HUDEP-2 (cell line): Measurements from ENCODE around the gene ANKRD11.
"Not testable (repeated sequence)": the region's sequence is repeated elsewhere in the genome, so short reads cannot be mapped to it uniquely, and the experiment has no call there.

Experiments used
- DNase-seq, 76 experiments: peaks; one replicate each; lab custom pipeline; 2025; ENCODE audit not compliant: unreplicated experiment in 76 of 76; lab: John Stamatoyannopoulos, UW

The ANKRD11 gene

DNA sequence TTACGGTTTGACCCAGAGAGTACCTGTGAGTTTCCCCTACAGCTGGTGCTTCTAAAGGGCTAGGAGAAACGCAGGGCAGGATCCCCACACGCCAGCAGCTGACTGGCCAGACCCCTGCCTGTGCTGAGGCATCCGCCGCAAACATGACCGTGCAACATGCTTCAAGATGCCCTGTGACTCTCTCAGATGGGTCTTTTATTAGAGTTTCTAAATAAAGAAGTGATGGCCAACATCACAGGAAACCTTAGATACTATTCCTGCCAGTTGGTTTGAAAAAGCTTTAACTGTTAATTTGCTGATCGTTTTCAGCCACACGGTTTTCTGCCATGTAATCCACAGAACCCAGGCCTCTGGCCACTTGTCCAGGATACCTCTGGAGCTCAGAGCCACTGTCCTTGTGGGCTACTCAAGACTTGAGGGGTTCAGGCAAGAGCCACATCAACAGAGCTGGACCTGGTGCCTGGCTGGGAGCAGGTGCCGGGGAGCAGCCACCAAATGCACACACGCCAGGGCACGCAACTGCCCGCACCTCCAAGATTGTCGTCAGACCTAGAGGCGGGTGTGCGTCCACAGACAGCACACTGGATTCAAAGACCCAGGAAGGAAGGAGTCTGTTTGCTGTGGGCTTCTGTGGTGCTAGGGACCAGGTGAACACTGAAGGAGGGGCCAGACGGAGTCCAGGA, 154.4 kb downstream of the ANKRD11 start:
- no peak for DNase-seq

DNA sequence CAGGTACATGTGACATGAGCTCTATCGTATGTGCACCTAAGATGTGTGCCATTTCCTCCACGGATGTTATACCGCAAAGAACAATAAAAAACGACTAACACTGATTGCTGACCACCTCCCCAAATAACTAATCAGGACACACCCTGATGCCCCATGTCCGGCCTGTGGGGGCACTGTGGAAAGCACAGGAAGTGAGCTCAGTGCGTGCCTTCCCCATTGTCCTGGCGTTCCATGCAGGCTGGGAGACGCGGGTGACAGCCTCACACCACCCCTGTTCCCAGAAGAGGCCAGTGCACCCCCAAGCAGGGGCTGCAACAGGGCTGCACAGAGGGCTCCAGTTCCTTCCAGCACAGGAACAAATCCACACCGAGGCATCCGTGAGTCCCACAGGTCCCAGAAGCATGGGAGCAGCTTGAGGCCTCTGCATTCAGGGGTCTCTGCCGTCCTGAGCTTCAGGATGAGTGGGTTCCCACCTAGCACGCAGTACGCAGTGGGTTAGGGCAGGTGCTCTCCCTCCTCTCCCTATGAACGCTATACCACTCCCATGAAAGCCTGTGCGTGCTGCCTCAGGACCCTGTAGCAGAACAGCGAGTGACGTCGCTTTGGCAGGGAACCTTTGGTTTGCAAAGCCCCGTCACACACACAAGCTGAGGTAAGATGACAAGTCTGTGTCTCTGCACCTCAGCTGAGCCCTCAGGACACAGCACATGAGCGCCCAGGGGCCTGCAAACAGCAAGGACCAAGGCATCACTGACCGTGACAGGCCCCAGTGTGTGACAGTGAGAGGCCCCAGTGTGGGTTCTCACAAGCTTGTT, 155.2 kb downstream of the ANKRD11 start:
- no peak for DNase-seq

DNA sequence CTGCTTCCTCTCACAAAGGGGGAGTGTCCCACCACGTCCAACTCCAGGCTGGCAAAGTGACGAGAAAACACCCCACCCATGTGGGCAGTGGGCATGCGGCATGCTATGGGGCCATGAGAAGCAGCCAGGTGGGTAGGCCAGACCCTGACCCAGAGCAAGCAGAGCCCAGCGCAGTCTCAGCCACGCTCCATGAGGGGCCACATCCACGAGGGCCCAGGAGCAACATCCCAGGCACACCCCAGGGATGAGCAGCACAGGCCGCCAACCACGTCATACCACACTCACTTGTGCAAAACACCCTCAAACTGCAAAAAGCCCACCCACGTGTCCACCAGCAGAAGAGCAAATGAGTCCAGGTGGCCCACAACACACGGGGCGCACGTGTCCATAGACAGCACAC, 155.9 kb downstream of the ANKRD11 start:
- DNase-seq, result no peak

DNA sequence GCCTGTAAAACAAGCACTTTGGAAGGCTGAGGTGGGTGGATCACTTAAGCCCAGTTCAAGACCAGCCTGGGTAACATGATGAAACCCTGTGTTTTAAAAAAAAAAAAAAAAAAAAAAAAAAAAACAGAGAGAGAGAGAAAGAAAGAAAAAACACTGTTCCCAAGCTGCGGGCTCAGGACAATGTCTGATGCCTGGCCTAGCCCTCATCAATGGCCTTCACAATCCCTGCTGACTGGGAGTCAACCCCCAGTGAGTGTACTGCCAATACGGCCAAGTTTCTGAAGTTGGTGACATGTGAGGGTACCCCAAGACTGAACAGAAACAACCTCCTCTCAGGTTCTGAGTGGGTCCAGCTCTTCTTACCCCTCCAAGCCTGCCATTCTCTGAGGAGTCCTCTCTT, 156.3 kb downstream of the ANKRD11 start:
- no peak for DNase-seq

DNA sequence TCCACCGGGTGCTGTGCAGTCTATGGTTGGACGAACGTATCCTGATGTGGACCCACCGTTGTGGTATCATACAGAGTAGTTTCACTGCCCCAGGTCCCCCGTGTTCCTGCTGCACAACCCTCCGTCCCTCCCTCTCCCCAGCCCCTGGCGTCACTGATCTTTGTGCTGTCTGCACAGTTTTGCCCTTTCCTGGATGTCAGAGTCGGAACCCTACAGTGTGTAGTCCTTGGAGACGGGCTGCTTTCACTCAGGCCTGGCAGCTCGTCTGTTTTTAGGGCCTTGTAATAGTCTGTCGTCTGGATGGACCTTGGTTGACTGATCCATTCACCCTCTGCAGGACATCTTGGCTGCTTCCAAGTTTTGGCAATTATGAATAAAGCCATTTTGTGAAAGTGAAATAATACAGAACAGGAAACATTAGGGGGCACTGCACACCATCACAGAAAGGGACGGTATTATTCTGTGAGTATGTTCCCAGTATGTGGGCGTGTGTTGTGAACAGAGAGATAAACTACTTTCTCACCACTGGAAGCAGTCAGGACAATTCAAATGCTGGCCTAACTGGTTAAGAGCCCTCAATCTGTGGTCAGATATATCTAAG, 156.9 kb downstream of the ANKRD11 start:
- peak in 55 of 76 experiments; percentile 12 to 83 (median 59) for DNase-seq

DNA sequence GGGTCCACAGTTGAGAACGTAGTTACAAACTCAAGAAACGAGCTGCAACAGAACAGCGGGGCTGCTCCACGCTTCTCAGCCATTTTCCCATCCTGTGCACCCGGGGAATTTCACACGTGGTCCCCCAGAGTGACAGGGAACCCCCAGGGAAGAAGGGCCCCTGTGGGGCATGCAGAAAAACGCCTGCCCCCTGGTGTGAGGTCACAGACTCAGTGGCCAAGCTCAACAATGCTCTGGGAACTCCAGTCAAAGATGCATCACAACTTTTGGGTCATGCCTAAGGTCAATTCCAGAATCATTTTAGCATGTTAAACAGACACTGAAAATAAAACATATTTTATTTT, 157.5 kb downstream of the ANKRD11 start:
- DNase-seq, result no peak

DNA sequence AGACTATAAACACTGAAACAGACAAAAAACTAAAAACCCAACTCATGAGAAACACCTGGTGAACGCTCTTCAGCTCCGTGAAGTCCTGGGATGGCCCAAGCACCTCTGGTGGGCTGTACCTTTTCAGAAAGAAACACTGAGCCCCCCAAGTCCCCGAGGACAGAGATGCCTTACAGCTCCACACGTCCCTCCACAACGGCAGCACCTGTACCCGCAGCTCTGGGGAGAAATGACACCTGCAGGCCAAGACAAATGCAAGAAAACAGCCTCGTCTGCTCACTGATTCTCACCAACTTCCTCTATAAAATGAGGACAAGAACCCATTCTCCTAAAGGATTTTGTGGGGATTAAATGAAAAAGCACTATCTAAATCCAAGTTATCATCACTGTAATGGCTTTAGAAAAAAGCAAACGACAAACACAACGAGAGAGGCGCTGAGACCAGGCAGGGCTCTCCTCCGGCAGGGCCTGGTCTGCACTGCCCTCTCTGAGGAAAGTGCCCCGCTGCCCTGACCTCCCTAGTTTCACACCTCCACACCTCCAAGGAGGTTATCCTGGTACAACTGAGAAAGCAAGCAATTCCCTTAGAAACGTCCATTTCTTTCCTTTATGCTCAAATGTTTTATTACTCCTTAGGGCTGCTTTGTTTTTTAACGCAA, 158.0 kb downstream of the ANKRD11 start:
- DNase-seq, result no peak

DNA sequence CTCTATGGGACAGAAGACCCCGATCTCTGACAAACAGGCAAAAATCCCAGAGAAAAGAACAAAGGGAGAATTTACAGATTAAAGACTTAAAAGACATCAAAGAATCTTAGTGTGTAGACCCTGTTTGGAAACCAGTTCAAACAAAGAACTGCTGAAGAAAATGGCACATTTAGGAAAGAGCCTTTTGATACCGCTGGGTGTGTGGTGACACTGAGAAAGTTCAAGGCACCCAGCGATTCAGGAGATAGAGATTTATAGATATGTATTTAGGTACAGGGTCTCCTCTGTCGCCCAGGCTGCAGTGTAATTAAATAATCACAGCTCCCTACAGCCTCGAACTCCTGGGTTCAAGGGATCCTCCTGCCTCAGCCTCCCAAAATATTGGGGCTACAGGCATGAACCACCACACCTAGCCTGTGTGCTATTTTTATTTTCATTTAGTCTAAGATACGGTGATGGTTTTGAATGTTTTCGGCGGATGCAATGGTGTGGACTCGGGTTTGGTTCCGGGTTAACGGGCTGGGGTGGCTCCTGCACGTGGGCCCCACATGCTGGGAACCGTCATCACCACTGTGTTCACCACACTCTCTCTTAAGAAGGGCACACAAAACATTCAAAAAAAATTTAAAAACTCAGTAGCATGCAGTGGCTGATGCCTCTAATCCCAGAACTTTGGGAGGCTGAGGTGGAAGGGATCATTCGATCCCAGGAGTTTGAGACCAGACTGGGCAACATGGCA, 158.8 kb downstream of the ANKRD11 start:
- no peak for DNase-seq

DNA sequence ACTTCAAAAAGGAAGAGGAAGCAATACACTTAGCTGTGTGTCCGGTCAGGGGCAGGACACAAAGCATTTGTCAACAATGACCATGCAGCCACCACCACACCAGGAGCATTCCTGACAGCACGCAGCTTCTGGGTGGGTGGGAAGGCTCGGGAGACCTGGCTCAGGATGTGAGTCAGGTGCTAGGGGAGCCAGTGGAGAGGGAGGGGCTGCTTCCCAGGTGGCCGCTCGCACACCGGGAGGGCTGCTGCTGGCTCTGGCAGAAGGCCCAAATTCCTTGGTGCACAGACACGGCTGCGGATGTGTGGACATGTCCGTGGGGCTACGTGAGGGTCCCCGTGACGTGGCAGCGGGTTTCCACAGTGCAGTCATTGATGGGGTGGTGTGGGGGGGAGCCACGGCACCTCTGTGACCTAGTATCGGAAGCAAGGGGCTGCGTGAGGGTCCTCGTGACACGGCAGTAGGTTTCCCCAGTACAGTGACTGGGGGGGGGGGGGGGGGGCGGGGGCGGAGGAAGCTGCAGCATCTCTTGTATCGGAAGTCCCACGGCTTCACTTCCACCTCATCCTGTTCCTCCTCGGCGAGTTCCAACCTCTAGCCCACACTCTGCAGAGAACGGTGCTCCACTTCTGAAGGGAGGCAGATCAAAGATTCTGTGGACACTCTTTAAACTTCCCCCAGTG, 160.0 kb downstream of the ANKRD11 start:
- no peak for DNase-seq

DNA sequence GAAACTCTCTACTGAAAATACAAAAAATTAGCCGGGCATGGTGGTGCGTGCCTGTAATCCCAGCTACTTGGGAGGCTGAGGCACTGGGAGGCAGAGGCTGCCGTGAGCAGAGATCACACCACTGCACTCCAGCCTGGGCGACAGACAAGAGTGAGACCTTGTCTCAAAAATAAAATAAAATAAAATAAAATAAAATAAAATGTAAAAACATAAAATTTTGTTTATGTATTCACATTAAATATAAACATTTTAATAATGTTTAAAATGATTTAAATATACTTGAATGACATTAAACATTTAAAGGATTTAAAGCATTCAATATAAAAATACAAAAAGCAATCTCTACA, 160.6 kb downstream of the ANKRD11 start:
- DNase-seq, result not testable (repeated sequence)

DNA sequence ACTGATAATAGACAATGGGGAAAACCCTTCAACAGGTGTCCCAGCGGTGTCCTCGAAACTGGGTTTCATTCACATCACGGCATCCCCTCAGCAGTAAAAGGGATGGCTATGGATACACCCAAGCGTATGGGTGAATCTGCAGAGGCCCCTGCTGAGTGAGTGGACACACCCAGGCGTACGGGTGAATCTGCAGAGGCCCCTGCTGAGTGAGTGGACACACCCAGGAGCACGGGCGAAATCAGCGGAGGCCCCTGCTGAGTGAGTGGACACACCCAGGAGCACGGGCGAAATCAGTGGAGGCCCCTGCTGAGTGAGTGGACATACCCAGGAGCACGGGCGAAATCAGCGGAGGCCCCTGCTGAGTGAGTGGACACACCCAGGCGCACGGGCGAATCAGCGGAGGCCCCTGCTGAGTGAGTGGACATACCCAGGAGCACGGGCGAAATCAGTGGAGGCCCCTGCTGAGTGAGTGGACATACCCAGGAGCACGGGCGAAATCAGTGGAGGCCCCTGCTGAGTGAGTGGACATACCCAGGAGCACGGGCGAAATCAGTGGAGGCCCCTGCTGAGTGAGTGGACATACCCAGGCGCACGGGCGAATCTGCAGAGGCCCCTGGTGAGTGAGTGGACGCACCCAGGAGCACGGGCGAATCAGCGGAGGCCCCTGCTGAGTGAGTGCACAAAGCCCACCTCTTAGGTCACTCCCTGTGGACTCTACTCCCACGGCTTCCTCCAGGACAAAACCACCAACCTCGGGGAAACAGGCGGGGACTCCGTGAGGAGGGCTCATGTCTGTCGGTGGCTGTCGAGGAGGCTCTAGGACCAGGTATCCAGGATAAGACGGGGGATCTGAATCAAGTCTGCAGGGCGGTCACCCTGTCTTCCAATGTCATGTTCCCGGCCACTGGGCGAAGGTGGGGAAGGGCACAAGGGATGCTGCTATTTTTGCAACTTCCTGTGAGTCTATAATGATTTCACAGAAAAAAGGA, 161.7 kb downstream of the ANKRD11 start:
- peak in 3 of 76 experiments; percentile 4 to 12 (median 7) for DNase-seq

DNA sequence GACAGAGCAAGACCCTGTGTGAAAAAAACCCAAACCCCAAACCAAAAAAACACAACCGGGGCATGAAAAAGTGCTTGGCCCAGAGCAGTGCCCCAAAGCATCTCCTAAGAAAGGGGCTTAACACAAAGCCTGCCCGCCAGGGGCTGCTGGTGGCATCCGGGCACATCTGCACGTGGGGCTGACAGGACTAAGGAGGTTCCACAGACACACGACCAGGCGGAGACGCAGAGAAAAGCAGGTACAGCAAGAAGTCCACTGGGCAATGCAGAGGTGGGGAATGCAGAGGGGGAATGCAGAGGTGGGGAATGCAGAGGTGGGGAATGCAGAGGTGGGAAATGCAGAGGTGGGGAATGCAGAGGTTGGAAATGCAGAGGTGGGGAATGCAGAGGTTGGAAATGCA, 163.6 kb downstream of the ANKRD11 start:
- DNase-seq, result no peak

DNA sequence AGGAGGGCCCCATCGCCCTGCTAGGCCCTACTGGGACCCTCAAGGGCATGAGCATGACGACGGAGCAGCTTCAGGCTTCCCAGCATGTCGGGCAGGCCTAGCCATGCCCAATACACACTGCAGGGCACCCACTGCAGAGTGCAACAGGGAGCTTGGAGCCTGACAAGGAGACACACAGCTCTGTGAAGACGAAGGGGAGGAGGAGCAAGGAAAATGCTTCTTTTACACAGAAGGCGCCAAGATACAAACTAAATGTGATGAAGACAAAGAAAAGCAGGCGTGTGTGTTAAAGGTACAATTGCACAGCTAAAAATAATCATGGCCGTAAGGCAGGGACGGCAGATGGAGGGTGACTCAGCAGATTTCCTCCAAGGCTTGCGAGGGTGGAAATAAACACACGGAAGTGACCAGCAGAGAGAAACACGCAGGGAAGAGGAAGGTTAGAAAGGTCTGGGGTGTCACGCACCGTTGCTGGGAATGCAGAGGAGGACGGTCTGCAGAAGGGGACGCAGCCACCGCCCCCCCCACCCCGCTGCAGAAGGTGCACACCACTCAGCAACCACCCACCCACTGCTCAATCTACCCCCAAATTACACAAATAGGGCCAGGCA, 164.4 kb downstream of the ANKRD11 start:
- DNase-seq, result peak in 33 of 76 experiments; percentile 10 to 54 (median 27)

DNA sequence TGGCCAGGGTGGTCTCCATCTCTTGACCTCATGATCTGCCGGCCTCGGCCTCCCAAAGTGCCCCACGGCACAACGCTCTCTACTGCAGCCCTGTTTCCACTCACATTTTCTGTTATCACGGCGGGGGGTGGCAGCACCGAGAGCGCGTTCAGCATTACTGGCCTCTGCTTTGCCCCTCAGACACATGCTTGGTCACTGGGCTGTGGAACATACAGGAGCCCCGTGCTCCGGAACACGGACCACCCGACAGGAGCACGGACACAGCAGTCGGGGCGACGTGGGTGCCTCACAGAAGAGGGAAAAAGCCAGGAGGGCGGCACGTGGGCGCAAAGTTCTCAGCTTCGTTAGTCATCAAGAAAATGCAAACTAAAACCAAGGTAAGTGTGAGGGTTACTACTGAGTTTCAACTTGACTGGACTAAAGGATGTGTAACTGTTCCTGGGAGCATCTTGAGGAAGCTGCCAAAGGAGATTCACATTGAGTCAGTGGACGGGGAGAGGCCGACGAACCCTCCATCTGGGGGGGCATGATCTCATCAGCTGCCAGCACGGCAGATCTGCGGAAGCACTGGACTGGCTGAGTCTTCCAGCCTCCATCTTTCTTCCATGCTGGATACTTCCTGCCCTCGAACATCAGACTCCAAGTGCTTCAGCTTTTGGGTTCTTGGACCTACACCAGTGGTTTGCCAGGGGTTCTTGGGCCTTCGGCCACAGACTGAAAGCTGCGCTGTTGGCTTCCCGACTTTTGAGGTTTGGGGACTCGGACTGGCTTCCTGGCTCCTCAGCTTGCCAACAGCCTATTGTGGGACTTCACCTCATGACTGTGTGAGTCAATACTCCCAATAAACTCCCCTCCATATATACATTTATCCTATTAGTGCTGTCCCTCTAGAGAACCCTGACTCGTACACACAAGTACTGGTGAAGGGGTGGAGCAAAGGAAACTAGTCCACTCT, 166.0 kb downstream of the ANKRD11 start:
- DNase-seq, result no peak

DNA sequence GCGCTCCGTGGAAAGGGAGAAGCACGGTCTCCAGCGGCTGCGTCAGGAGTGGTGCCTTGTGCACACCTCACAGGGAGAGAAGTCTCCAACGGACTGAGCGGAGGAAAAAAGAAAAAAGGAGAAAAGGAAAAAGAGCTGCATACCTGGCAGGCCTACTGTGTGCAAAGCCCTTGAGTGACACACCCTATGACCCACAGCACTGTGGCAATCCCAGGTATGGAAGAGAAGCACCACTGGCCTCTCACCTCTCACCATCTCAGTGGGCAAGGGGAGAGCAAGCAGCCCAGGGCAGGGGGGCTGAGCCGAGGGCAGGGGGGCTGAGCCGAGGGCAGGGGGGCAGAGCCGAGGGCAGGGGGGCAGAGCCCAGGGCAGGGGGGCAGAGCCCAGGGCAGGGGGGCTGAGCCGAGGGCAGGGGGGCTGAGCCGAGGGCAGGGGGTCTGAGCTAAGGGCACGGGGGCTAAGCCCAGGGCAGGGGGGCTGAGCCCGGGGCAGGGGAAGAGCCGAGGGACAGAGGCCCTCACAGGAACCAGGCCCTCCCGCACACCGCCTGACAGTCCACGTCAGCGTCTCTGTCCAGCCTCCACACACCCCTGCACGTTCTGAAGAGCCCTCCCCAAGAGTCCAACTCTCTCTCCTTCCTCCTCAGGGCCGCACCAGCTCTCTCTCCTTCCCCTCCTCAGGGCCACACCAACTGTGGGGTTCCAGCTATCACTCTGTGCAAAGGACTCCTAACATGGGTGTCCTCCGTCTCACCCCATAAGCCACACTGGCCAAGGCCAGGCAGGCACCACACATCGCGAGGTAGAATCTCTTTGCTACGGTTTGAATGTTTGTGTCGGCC, 167.0 kb downstream of the ANKRD11 start:
- no peak for DNase-seq

DNA sequence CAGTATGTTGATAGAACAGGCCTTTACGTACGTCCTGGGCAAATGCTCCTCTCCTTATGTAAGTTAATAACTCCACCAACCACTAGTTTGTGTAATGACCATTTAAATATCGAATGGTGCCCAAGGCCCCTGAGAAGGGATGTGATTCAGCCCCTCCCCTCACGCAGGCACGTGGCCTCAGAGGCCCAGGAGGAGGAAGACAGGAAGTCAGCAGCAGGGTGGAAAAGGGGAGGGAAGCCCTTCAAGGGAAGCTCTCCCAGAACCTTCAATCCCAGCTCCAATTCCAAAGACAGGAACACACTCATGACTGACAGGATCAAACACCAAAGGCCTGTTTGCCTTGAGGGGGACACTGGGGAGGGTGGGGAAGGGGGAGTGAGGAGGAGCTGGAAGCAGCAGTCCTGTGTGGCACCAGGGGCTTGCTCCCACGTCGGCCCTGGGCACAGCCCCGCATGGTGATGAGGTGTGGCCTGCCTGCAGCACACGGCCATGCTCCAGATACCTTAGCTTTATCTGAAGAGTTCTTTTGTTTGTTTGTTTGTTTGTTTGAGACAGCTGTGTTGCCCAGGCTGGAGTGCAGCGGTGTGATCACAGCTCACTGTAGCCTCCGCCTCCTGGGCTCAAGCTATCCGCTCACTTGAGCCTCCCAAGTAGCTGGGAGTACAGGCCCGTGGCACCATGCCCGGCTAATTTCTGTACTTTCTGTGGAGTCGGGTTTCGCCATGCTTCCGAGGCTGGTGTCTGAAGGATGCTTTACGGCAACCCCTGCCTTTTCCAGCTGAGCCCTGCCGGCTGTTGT, 167.8 kb downstream of the ANKRD11 start:
- DNase-seq, result peak in 1 of 76 experiments; percentile 8
